Neural cell (in vitro differentiated cells): Measurements from ENCODE around the gene SERINC5. TPM values are rescaled to one million over a fixed set of nuclear protein-coding genes. Genes with fewer than 3 reads are reported as not detected.

Source experiments
- H2AFZ ChIP-seq: fragments of 200-600, 300-800 bp; sonication (generic), shearing (Covaris generic); 2 replicates; pipeline ENCODE4 v1.6.0; 2014; ENCODE audit warnings: low read depth, mild to moderate bottlenecking, antibody characterized with exemption, low read length, moderate library complexity
- H3F3A ChIP-seq: fragments of 200-600 bp; shearing (Covaris generic); 2 replicates; pipeline ENCODE4 v1.6.1; 2016; ENCODE audit warnings: mild to moderate bottlenecking, moderate library complexity, mixed read lengths, antibody characterized with exemption, low read length; ENCODE audit not compliant: insufficient read depth, poor library complexity, severe bottlenecking
- H3K27ac ChIP-seq: fragments of 200-600, 300-800 bp; sonication (generic), shearing (Covaris generic); 2 replicates; pipeline ENCODE4 v1.5.1; 2014; ENCODE audit warnings: mild to moderate bottlenecking, low read length, moderate library complexity
- H3K27me3 ChIP-seq: fragments of 300-800, 200-600 bp; sonication (generic), shearing (Covaris generic); 2 replicates; pipeline ENCODE4 v1.6.0; 2014; ENCODE audit warnings: mild to moderate bottlenecking, low read depth, low read length, moderate library complexity; ENCODE audit not compliant: insufficient read depth
- H3K36me3 ChIP-seq: fragments of 300-800, 200-600 bp; sonication (generic), shearing (Covaris generic); 2 replicates; pipeline ENCODE4 v1.5.1; 2014; ENCODE audit warnings: mild to moderate bottlenecking, antibody characterized with exemption, low read length, moderate library complexity; ENCODE audit not compliant: insufficient read depth
- H3K4me2 ChIP-seq: fragments of 300-800, 200-600 bp; sonication (generic), shearing (Covaris generic); 2 replicates; pipeline ENCODE4 v1.6.0; 2014; ENCODE audit warnings: mild to moderate bottlenecking, low read length
- H3K4me3 ChIP-seq: fragments of 300-800, 200-600 bp; sonication (generic), shearing (Covaris generic); 2 replicates; pipeline ENCODE4 v1.5.1; 2014; ENCODE audit warnings: mild to moderate bottlenecking, low read length, moderate library complexity
- H3K79me2 ChIP-seq: fragments of 200-600 bp; shearing (Covaris generic); replicated peaks from 2 replicates; pipeline ENCODE4 v1.6.0; 2014; ENCODE audit warnings: mild to moderate bottlenecking, low read length, moderate library complexity; ENCODE audit not compliant: insufficient read depth
- H3K9ac ChIP-seq: fragments of 300-800, 200-600 bp; sonication (generic), shearing (Covaris generic); 2 replicates; pipeline ENCODE4 v1.6.1; 2016; ENCODE audit warnings: mild to moderate bottlenecking, low read length, mixed read lengths
- H3K9me2 ChIP-seq: fragments of 200-600 bp; shearing (Covaris generic); 2 replicates; pipeline ENCODE4 v1.6.1; 2016; ENCODE audit warnings: mild to moderate bottlenecking, low read length, mixed read lengths; ENCODE audit not compliant: insufficient read depth
- H3K9me3 ChIP-seq: fragments of 200-600, 300-800 bp; sonication (generic), shearing (Covaris generic); 2 replicates; pipeline ENCODE4 v1.6.1; 2016; ENCODE audit warnings: mild to moderate bottlenecking, mixed run types, low read length, moderate library complexity, mixed read lengths
- H4K20me1 ChIP-seq: fragments of 200-600 bp; shearing (Covaris generic); 2 replicates; pipeline ENCODE4 v1.6.1; 2016; ENCODE audit warnings: mild to moderate bottlenecking, mixed run types; ENCODE audit not compliant: insufficient read depth
- EP300 ChIP-seq: fragments of 450-650 bp; conservative IDR thresholded peaks from 2 replicates; pipeline ENCODE4 v1.6.1; 2014; ENCODE audit warnings: antibody characterized with exemption, mild to moderate bottlenecking, moderate library complexity; ENCODE audit not compliant: poor library complexity, severe bottlenecking
- EZH2 ChIP-seq: fragments of 200-600, 300-800 bp; shearing (Covaris generic), sonication (generic); IDR thresholded peaks from 2 replicates; pipeline ENCODE4 v1.6.1; 2014; ENCODE audit warnings: antibody characterized with exemption, low read length, borderline replicate concordance, mild to moderate bottlenecking; ENCODE audit not compliant: insufficient read depth, poor library complexity, severe bottlenecking
- MXI1 ChIP-seq: fragments of 450-650 bp; conservative IDR thresholded peaks from 2 replicates; pipeline ENCODE4 v1.6.1; 2014; ENCODE audit warnings: antibody characterized with exemption, mild to moderate bottlenecking; ENCODE audit not compliant: poor library complexity, severe bottlenecking
- POLR2AphosphoS5 ChIP-seq: IDR thresholded peaks from 2 replicates; pipeline ENCODE4 v1.6.1; 2012
- RAD21 ChIP-seq: fragments of 450-650 bp; conservative IDR thresholded peaks from 2 replicates; pipeline ENCODE4 v1.6.1; 2014; ENCODE audit warnings: antibody characterized with exemption, mild to moderate bottlenecking, moderate library complexity
- REST ChIP-seq: IDR thresholded peaks from 2 replicates; pipeline ENCODE4 v1.6.1; 2012; ENCODE audit warnings: borderline replicate concordance
- SMC3 ChIP-seq: fragments of 450-650 bp; conservative IDR thresholded peaks from 2 replicates; pipeline ENCODE4 v1.6.1; 2014; ENCODE audit warnings: antibody characterized with exemption, mild to moderate bottlenecking, moderate library complexity; ENCODE audit not compliant: poor library complexity
- TAF1 ChIP-seq: IDR thresholded peaks from 2 replicates; pipeline ENCODE4 v1.6.1; 2012; ENCODE audit warnings: low read depth
- polyA plus RNA-seq: library from polyadenylated mRNA; depleted of rRNA; stranded (reverse); fragments of >200 nt; gene quantifications from 2 replicates; pipeline ENCODE4 v1.2.3, GENCODE V29; 2014
- TF ChIP-seq, protein P1 (sequence below): fragments of 450-650 bp; IDR thresholded peaks from 2 replicates; pipeline ENCODE4 v1.5.1; 2014; ENCODE audit warnings: antibody characterized with exemption, mild to moderate bottlenecking, moderate library complexity; ENCODE audit not compliant: poor library complexity, severe bottlenecking

Gene SERINC5
- polyA plus RNA-seq, 1 donor from 2014 or later, result 5.8 TPM

DNA sequence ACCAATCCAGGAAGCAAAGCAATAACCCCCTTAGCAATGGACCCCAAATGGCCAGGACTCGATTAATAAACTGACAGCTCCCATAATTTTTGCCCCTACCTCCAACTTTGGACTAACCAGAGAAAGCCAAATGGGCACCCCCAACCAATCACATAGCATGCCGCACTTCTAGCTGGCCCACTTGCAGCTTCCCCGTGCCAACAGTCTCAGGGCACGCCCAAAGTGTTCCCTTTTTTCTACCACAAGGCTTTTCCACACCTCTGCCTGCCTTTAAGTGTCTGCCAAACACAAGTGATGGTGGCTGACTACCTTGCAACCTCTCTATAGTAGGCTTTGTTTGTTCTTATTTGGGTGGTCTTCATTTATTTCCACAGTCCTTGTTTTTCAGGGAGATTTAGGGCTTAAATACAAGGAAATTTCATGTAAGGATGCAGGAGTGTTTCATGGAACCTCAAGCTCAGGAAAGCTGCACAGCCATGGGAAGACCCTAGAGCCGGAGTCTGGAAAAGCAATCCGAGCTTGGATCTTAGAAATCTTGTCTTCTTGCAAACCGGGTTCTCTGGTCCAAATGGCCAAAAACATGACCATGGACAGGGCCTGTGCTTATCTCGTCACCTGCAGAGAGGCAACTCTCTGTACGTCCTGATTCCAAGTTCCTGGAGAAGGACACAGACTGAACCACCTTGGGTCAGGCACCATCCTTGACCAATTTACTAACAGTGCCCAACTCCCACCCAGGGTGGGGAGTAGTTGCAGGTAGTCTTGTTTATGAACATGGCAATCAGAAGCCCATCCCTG lies 131.5 kb downstream of the SERINC5 start:
- H3K9ac ChIP-seq, result no peak overlapping the region

GRCh38 chr5:80122579-80122978 lies 133.3 kb downstream of the SERINC5 start:
- no peaks in the 10 kb centered on the region for H3F3A ChIP-seq
- TF ChIP-seq EP300 (no peak), SMC3 (no peak), EZH2 (no peak), REST (no peak), TAF1 (no peak)
- no peaks in the 10 kb centered on the region for H3K79me2 ChIP-seq
- H3K4me2 ChIP-seq, result no peak overlapping the region
- H2AFZ ChIP-seq, result no peak overlapping the region
- H3K9me2 ChIP-seq, result no peaks in the 10 kb centered on the region
- no peaks in the 10 kb centered on the region for H3K36me3 ChIP-seq
- no peaks in the 10 kb centered on the region for H3K9me3 ChIP-seq
- no peak overlapping the region for H3K4me3 ChIP-seq
- H3K9ac ChIP-seq, result no peak overlapping the region
- no peak overlapping the region for H3K27ac ChIP-seq
- no peaks in the 10 kb centered on the region for H4K20me1 ChIP-seq
- H3K27me3 ChIP-seq, result no peaks in the 10 kb centered on the region

More for the DNA sequence above, 131.5 kb downstream of the SERINC5 start:
- no peaks in the 10 kb centered on the region for H3K79me2 ChIP-seq
- H3F3A ChIP-seq, result no peaks in the 10 kb centered on the region
- no peak overlapping the region for H3K27ac ChIP-seq
- no peaks in the 10 kb centered on the region for H3K9me3 ChIP-seq
- no peak overlapping the region for H3K4me2 ChIP-seq
- H3K27me3 ChIP-seq, result no peaks in the 10 kb centered on the region
- no peak overlapping the region for H2AFZ ChIP-seq
- H4K20me1 ChIP-seq, result no peaks in the 10 kb centered on the region
- no peaks in the 10 kb centered on the region for H3K9me2 ChIP-seq
- TF ChIP-seq RAD21 (no peak), TAF1 (no peak), EP300 (no peak), POLR2AphosphoS5 (no peak)
- H3K4me3 ChIP-seq, result no peak overlapping the region
- H3K36me3 ChIP-seq, result no peaks in the 10 kb centered on the region

DNA sequence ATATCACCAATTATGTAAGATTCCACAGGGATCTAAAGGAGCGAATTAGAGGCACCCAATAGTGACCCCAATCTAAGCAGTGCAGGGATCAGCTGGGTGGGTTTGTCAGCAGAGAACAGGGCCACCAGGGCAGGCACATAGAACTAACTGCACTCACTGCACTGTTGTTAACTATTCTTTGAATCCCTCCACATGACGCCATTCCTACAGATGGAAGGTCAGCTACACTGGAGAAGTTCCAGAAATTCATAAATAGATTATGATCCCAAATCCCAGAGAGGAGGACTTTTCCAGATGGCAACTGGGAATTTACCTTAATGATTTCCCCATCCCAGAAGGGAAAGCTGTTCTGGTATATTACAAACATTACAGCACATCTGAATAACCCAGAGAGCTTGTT lies 136.5 kb downstream of the SERINC5 start:
- Histone ChIP-seq H3F3A (no peaks in the 10 kb centered on the region), H2AFZ (no peak overlapping the region), H3K9me3 (no peaks in the 10 kb centered on the region), H3K9ac (no peak overlapping the region), H3K27ac (no peak overlapping the region), H3K79me2 (no peaks in the 10 kb centered on the region), H3K9me2 (no peaks in the 10 kb centered on the region), H3K27me3 (no peaks in the 10 kb centered on the region), H4K20me1 (no peaks in the 10 kb centered on the region), H3K36me3 (no peaks in the 10 kb centered on the region), H3K4me2 (no peak overlapping the region), H3K4me3 (no peak overlapping the region)
- no peak for TF ChIP-seq MXI1
- TF ChIP-seq, protein P1, sequence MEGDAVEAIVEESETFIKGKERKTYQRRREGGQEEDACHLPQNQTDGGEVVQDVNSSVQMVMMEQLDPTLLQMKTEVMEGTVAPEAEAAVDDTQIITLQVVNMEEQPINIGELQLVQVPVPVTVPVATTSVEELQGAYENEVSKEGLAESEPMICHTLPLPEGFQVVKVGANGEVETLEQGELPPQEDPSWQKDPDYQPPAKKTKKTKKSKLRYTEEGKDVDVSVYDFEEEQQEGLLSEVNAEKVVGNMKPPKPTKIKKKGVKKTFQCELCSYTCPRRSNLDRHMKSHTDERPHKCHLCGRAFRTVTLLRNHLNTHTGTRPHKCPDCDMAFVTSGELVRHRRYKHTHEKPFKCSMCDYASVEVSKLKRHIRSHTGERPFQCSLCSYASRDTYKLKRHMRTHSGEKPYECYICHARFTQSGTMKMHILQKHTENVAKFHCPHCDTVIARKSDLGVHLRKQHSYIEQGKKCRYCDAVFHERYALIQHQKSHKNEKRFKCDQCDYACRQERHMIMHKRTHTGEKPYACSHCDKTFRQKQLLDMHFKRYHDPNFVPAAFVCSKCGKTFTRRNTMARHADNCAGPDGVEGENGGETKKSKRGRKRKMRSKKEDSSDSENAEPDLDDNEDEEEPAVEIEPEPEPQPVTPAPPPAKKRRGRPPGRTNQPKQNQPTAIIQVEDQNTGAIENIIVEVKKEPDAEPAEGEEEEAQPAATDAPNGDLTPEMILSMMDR, result no peak
- no peak for TF ChIP-seq SMC3
- TF ChIP-seq POLR2AphosphoS5, result no peak
- no peak for TF ChIP-seq EZH2
- no peak for TF ChIP-seq RAD21
- TF ChIP-seq TAF1, result no peak
- TF ChIP-seq EP300, result no peak
- no peak for TF ChIP-seq REST
